ENCODE measurements around the gene ADCY5.

Gene ADCY5

GRCh38 chr3:123404391-123404790 lies 44.5 kb downstream of the ADCY5 start:
- no peak for DNase-seq

- no peak for DNase-seq
Observed at GRCh38 chr3:123401836-123402530, 46.9 kb downstream of the ADCY5 start.

GRCh38 chr3:123400169-123400568 lies 48.7 kb downstream of the ADCY5 start:
- DNase-seq, result no peak

GRCh38 chr3:123399653-123400052 lies 49.2 kb downstream of the ADCY5 start:
- DNase-seq, result no peak

- DNase-seq, result no peak
Observed at GRCh38 chr3:123397921-123398785, 50.7 kb downstream of the ADCY5 start.

- DNase-seq, result no peak
Observed at GRCh38 chr3:123397050-123397590, 51.8 kb downstream of the ADCY5 start.

- no peak for DNase-seq
Observed at GRCh38 chr3:123396171-123397049, 52.5 kb downstream of the ADCY5 start.

GRCh38 chr3:123395235-123395634 lies 53.7 kb downstream of the ADCY5 start:
- no peak for DNase-seq

GRCh38 chr3:123394391-123395020 lies 54.4 kb downstream of the ADCY5 start:
- no peak for DNase-seq

GRCh38 chr3:123392871-123393620 lies 55.8 kb downstream of the ADCY5 start:
- DNase-seq, result no peak

GRCh38 chr3:123392368-123392767 lies 56.5 kb downstream of the ADCY5 start:
- no peak for DNase-seq

GRCh38 chr3:123390865-123391600 lies 57.9 kb downstream of the ADCY5 start:
- no peak for DNase-seq

GRCh38 chr3:123389628-123389918 lies 59.3 kb downstream of the ADCY5 start:
- DNase-seq, result no peak

GRCh38 chr3:123388811-123389627 lies 59.9 kb downstream of the ADCY5 start:
- DNase-seq, result no peak

GRCh38 chr3:123388042-123388441 lies 60.8 kb downstream of the ADCY5 start:
- DNase-seq, result no peak

GRCh38 chr3:123387532-123387931 lies 61.4 kb downstream of the ADCY5 start:
- DNase-seq, result no peak

GRCh38 chr3:123386477-123387040 lies 62.3 kb downstream of the ADCY5 start:
- DNase-seq, result no peak

- no peak for DNase-seq
Observed at GRCh38 chr3:123385981-123386380, 62.9 kb downstream of the ADCY5 start.

GRCh38 chr3:123385499-123385898 lies 63.4 kb downstream of the ADCY5 start:
- no peak for DNase-seq

- no peak for DNase-seq
Observed at GRCh38 chr3:123385001-123385401, 63.9 kb downstream of the ADCY5 start.
